OCI-LY1 (cell line): ENCODE data around the gene EFHC1.
A peak's percentile ranks its signal among the peaks of the same experiment; 100 is the strongest.

Experiments
- H2AFZ ChIP-seq: fragments of 200-600 bp; sonication (generic), shearing (Covaris generic); 2 replicates; pipeline ENCODE4 v1.6.0; 2014; ENCODE audit warnings: antibody characterized with exemption, mild to moderate bottlenecking, low read length
- H3F3A ChIP-seq: fragments of 200-600 bp; sonication (generic), shearing (Covaris generic); 2 replicates; pipeline ENCODE4 v1.6.0; 2014; ENCODE audit warnings: mild to moderate bottlenecking, antibody characterized with exemption, low read length, moderate library complexity; ENCODE audit not compliant: insufficient read depth
- H3K27ac ChIP-seq: fragments of 200-600 bp; sonication (generic); 2 replicates; pipeline ENCODE4 v1.5.1; 2014; ENCODE audit warnings: low read length, mixed run types, mild to moderate bottlenecking, low read depth; ENCODE audit not compliant: poor library complexity, severe bottlenecking
- H3K27me3 ChIP-seq: fragments of 200-600 bp; sonication (generic); 2 replicates; pipeline ENCODE4 v1.6.0; 2014; ENCODE audit warnings: antibody characterized with exemption, mild to moderate bottlenecking, low read length, moderate library complexity; ENCODE audit not compliant: insufficient read depth
- H3K36me3 ChIP-seq: fragments of 200-600 bp; sonication (generic); 2 replicates; pipeline ENCODE4 v1.6.1; 2014; ENCODE audit warnings: mild to moderate bottlenecking, antibody characterized with exemption, low read length, moderate library complexity, mixed read lengths; ENCODE audit not compliant: insufficient read depth
- H3K4me1 ChIP-seq: fragments of 200-600 bp; sonication (generic); 2 replicates; pipeline ENCODE4 v1.5.1; 2014; ENCODE audit warnings: mild to moderate bottlenecking, low read length, moderate library complexity; ENCODE audit not compliant: insufficient read depth, severe bottlenecking
- H3K4me2 ChIP-seq: fragments of 200-600 bp; sonication (generic), shearing (Covaris generic); 2 replicates; pipeline ENCODE4 v1.6.1; 2014; ENCODE audit warnings: low read length
- H3K4me3 ChIP-seq: fragments of 200-600 bp; sonication (generic); 2 replicates; pipeline ENCODE4 v1.5.1; 2014; ENCODE audit warnings: low read length, low read depth, mild to moderate bottlenecking, mixed read lengths; ENCODE audit not compliant: poor library complexity, severe bottlenecking
- H3K79me2 ChIP-seq: fragments of 200-600 bp; shearing (Covaris generic); 2 replicates; pipeline ENCODE4 v1.6.1; 2016; ENCODE audit warnings: mixed run types, low read length, mixed read lengths; ENCODE audit not compliant: insufficient read depth
- H3K9ac ChIP-seq: fragments of 200-600 bp; sonication (generic), shearing (Covaris generic); 2 replicates; pipeline ENCODE4 v1.6.1; 2014; ENCODE audit warnings: mild to moderate bottlenecking, low read length, mixed read lengths
- H3K9me2 ChIP-seq: fragments of 200-600 bp; sonication (generic), shearing (Covaris generic); 2 replicates; pipeline ENCODE4 v1.6.1; 2014; ENCODE audit warnings: low read depth, mild to moderate bottlenecking, low read length, mixed read lengths
- H3K9me3 ChIP-seq: fragments of 200-600 bp; shearing (Covaris generic); 2 replicates; pipeline ENCODE4 v1.6.1; 2014; ENCODE audit warnings: low read length, mixed read lengths
- H4K20me1 ChIP-seq: fragments of 200-600 bp; sonication (generic), shearing (Covaris generic); 2 replicates; pipeline ENCODE4 v1.6.0; 2016; ENCODE audit warnings: mild to moderate bottlenecking, low read length; ENCODE audit not compliant: insufficient read depth
- CTCF ChIP-seq: fragments of 200-600 bp; sonication (generic), shearing (Covaris generic); IDR thresholded peaks from 2 replicates; pipeline ENCODE4 v1.5.1; 2017; ENCODE audit warnings: mild to moderate bottlenecking, antibody characterized with exemption, low read length, moderate library complexity, mixed read lengths
- EZH2 ChIP-seq: fragments of 200-600 bp; sonication (generic), shearing (Covaris generic); IDR thresholded peaks from 2 replicates; pipeline ENCODE4 v1.8.0; 2017; ENCODE audit warnings: borderline replicate concordance, mixed run types, mild to moderate bottlenecking, antibody characterized with exemption, low read length, moderate library complexity, mixed read lengths

Gene EFHC1

GRCh38 chr6:52548999-52549398, 128.9 kb downstream of the EFHC1 start:
- Histone ChIP-seq H3F3A (no peaks in the 10 kb centered on the region), H3K79me2 (peaks cover 75% of the 10 kb centered on the region), H3K9ac (no peak overlapping the region), H3K36me3 (peaks cover 6% of the 10 kb centered on the region; the same call in 1 of the 2 replicates), H3K4me3 (no peak overlapping the region), H3K27ac (peak overlapping the region; percentile 99), H3K4me1 (peaks cover 99% of the 10 kb centered on the region), H4K20me1 (no peaks in the 10 kb centered on the region), H3K27me3 (no peaks in the 10 kb centered on the region), H3K9me2 (no peaks in the 10 kb centered on the region), H3K9me3 (no peaks in the 10 kb centered on the region), H3K4me2 (peak overlapping the region; percentile 48; the same call in 1 of the 2 replicates), H2AFZ (no peak overlapping the region)
- TF ChIP-seq CTCF (no peak), EZH2 (no peak)

- Histone ChIP-seq H3K9me2 (no peaks in the 10 kb centered on the region), H3K4me1 (peaks cover 96% of the 10 kb centered on the region), H3K27ac (peak overlapping the region; percentile 95), H3K4me2 (no peak overlapping the region), H3K4me3 (no peak overlapping the region), H3K36me3 (peaks cover 2% of the 10 kb centered on the region; the same call in 1 of the 2 replicates), H3K9ac (no peak overlapping the region), H3K79me2 (peaks cover 71% of the 10 kb centered on the region), H2AFZ (no peak overlapping the region), H3K9me3 (no peaks in the 10 kb centered on the region), H3F3A (no peaks in the 10 kb centered on the region), H3K27me3 (no peaks in the 10 kb centered on the region), H4K20me1 (no peaks in the 10 kb centered on the region)
- no peak for TF ChIP-seq CTCF
- TF ChIP-seq EZH2 = no peak
Observed at GRCh38 chr6:52549428-52549827, 129.3 kb downstream of the EFHC1 start.

GRCh38 chr6:52550014-52550575, 130.0 kb downstream of the EFHC1 start:
- no peaks in the 10 kb centered on the region for H3F3A ChIP-seq

More at GRCh38 chr6:52550014-52550575, 130.0 kb downstream of the EFHC1 start:
- no peak overlapping the region for H3K9ac ChIP-seq
- peaks cover 90% of the 10 kb centered on the region for H3K4me1 ChIP-seq
- peak overlapping the region; percentile 95 for H3K27ac ChIP-seq
- H2AFZ ChIP-seq = no peak overlapping the region
- H3K36me3 ChIP-seq = no peaks in the 10 kb centered on the region
- H3K4me2 ChIP-seq = no peak overlapping the region
- no peaks in the 10 kb centered on the region for H3K9me2 ChIP-seq
- H3K4me3 ChIP-seq = no peak overlapping the region
- no peak for TF ChIP-seq EZH2
- no peak for TF ChIP-seq CTCF
- H4K20me1 ChIP-seq = no peaks in the 10 kb centered on the region
- no peaks in the 10 kb centered on the region for H3K27me3 ChIP-seq
- no peaks in the 10 kb centered on the region for H3K9me3 ChIP-seq
- H3K79me2 ChIP-seq = peaks cover 68% of the 10 kb centered on the region
